GM19099 (cell line): ENCODE results near the gene SIX5.

Experiments used
- POLR2A ChIP-seq: IDR thresholded peaks from 3 replicates; pipeline ENCODE4 v1.6.1; 2011; ENCODE audit warnings: low read depth; ENCODE audit not compliant: insufficient read length; ENCODE audit errors: extremely low read depth

Gene SIX5

GRCh38 chr19:45798995-45799517 lies 30.0 kb upstream of the SIX5 start:
- TF ChIP-seq POLR2A: no peak

- no peak for TF ChIP-seq POLR2A
Measured at GRCh38 chr19:45794627-45795026, 25.6 kb upstream of the SIX5 start.

- TF ChIP-seq POLR2A: no peak
Measured at GRCh38 chr19:45793876-45794275, 24.8 kb upstream of the SIX5 start.

- no peak for TF ChIP-seq POLR2A
Measured at GRCh38 chr19:45793178-45793564, 24.1 kb upstream of the SIX5 start.

- peak; percentile 89 for TF ChIP-seq POLR2A
Measured at GRCh38 chr19:45792470-45793177, 23.6 kb upstream of the SIX5 start, which contains the start of gene DMWD. DMWD (minus strand) TSS chr19:45792845; CDS start chr19:45792756, 89 bp downstream.

GRCh38 chr19:45791744-45792469 lies 22.9 kb upstream of the SIX5 start:
- no peak for TF ChIP-seq POLR2A

- no peak for TF ChIP-seq POLR2A
Measured at GRCh38 chr19:45790942-45791341, 21.9 kb upstream of the SIX5 start.

GRCh38 chr19:45789035-45789786 lies 20.2 kb upstream of the SIX5 start:
- no peak for TF ChIP-seq POLR2A

- no peak for TF ChIP-seq POLR2A
Measured at GRCh38 chr19:45786533-45786894, 17.5 kb upstream of the SIX5 start.

GRCh38 chr19:45785781-45786532 lies 16.9 kb upstream of the SIX5 start:
- TF ChIP-seq POLR2A: no peak

GRCh38 chr19:45785097-45785496 lies 16.0 kb upstream of the SIX5 start:
- TF ChIP-seq POLR2A: no peak

- TF ChIP-seq POLR2A: no peak
Measured at GRCh38 chr19:45784096-45784495, 15.0 kb upstream of the SIX5 start.

GRCh38 chr19:45782820-45783785 lies 14.1 kb upstream of the SIX5 start:
- TF ChIP-seq POLR2A: no peak
